CD14-positive monocyte (primary cell): Measurements from ENCODE around the gene TBL1XR1. TPM values are rescaled to one million over a fixed set of nuclear protein-coding genes. Genes with fewer than 3 reads are reported as not detected.

Source experiments
- DNase-seq, 3 donors: peaks; one replicate each; pipeline ENCODE4 v3.0.0-alpha.2; 2011 to 2022
- H2AFZ ChIP-seq: 2 replicates; pipeline ENCODE4 v1.6.0; 2012; ENCODE audit warnings: mild to moderate bottlenecking, low read depth, low read length, inconsistent platforms; ENCODE audit not compliant: insufficient read depth, poor library complexity, severe bottlenecking
- H3K27ac ChIP-seq, 2 donors: 1 replicate in 1 of 2; 2 replicates in 1 of 2; pipeline ENCODE4 v1.5.1; 2012 to 2013; ENCODE audit warnings: low read length in 2 of 2, control low read depth in 1 of 2, inconsistent platforms in 1 of 2, low read depth in 1 of 2, mild to moderate bottlenecking in 1 of 2
- H3K27me3 ChIP-seq, 2 donors: one replicate each; pipeline versions ENCODE4 v1.6.0 to v1.6.1; 2011 to 2013; ENCODE audit warnings: low read length in 2 of 2; ENCODE audit not compliant: control insufficient read depth in 2 of 2, insufficient read depth in 2 of 2
- H3K36me3 ChIP-seq, 2 donors: replicated peaks in 1 of 2; 1 replicate in 1 of 2; 2 replicates in 1 of 2; pipeline versions ENCODE4 v1.5.1 to v1.6.1; 2012 to 2013; ENCODE audit warnings: low read length in 2 of 2, control low read depth in 1 of 2, inconsistent platforms in 1 of 2, mild to moderate bottlenecking in 1 of 2; ENCODE audit not compliant: insufficient read depth in 2 of 2, control insufficient read depth in 1 of 2
- H3K4me1 ChIP-seq, 2 donors: 1 replicate in 1 of 2; 2 replicates in 1 of 2; pipeline versions ENCODE4 v1.5.1 to v1.6.1; 2012 to 2013; ENCODE audit warnings: low read length in 2 of 2, control low read depth in 1 of 2, inconsistent platforms in 1 of 2, mild to moderate bottlenecking in 1 of 2, moderate library complexity in 1 of 2; ENCODE audit not compliant: insufficient read depth in 2 of 2, control insufficient read depth in 1 of 2
- H3K4me2 ChIP-seq: replicated peaks from 2 replicates; pipeline ENCODE3; 2012; ENCODE audit warnings: low read length, moderate library complexity, mild to moderate bottlenecking; ENCODE audit not compliant: poor library complexity, severe bottlenecking; ENCODE audit errors: extremely low read depth
- H3K4me3 ChIP-seq, 3 experiments: fragments of 200-600 bp in 1 of 3; sonication (generic) in 1 of 3; replicated peaks in 1 of 3; 1 replicate in 2 of 3; 2 replicates in 1 of 3; pipeline ENCODE4 v1.5.1; 2011 to 2013; ENCODE audit warnings: low read length in 3 of 3, mild to moderate bottlenecking in 3 of 3, control low read depth in 2 of 3, low read depth in 2 of 3, inconsistent platforms in 1 of 3, moderate library complexity in 1 of 3
- H3K79me2 ChIP-seq: 2 replicates; pipeline ENCODE4 v1.6.0; 2012; ENCODE audit warnings: mild to moderate bottlenecking, control low read depth, inconsistent platforms, low read length, moderate library complexity; ENCODE audit not compliant: insufficient read depth
- H3K9ac ChIP-seq: 2 replicates; pipeline ENCODE4 v1.6.0; 2017; ENCODE audit warnings: low read length, mild to moderate bottlenecking; ENCODE audit not compliant: insufficient read depth, poor library complexity, severe bottlenecking
- H3K9me3 ChIP-seq, 2 donors: replicated peaks in 1 of 2; 1 replicate in 1 of 2; 2 replicates in 1 of 2; pipeline versions ENCODE4 v1.5.1 to v1.6.1; 2012 to 2013; ENCODE audit warnings: low read length in 2 of 2, control low read depth in 1 of 2; ENCODE audit not compliant: control insufficient read depth in 1 of 2, insufficient read depth in 1 of 2
- H4K20me1 ChIP-seq: 2 replicates; pipeline ENCODE4 v1.6.0; 2012; ENCODE audit warnings: mild to moderate bottlenecking, low read length, control low read depth, moderate library complexity; ENCODE audit not compliant: insufficient read depth
- H3K27ac Mint-ChIP-seq, 7 donors: one replicate each; pipeline ENCODE4 v1.8.0; 2020; ENCODE audit warnings: mild to moderate bottlenecking in 7 of 7, mixed read lengths in 7 of 7, moderate library complexity in 6 of 7, inconsistent platforms in 2 of 7
- H3K27me3 Mint-ChIP-seq, 3 donors: one replicate each; pipeline ENCODE4 v1.8.0; 2021 to 2022; ENCODE audit warnings: low read depth in 3 of 3, mild to moderate bottlenecking in 3 of 3, mixed read lengths in 3 of 3, moderate library complexity in 3 of 3, inconsistent platforms in 1 of 3
- H3K36me3 Mint-ChIP-seq, 2 donors: one replicate each; pipeline ENCODE4 v1.8.0; 2020; ENCODE audit warnings: mixed read lengths in 2 of 2, inconsistent platforms in 1 of 2, mild to moderate bottlenecking in 1 of 2
- H3K4me1 Mint-ChIP-seq: one replicate; pipeline ENCODE4 v1.8.0; 2020; ENCODE audit warnings: mild to moderate bottlenecking, mixed read lengths
- H3K4me3 Mint-ChIP-seq, 2 donors: one replicate each; pipeline ENCODE4 v1.8.0; 2020; ENCODE audit warnings: mild to moderate bottlenecking in 2 of 2, mixed read lengths in 2 of 2, moderate library complexity in 1 of 2
- H3K9me3 Mint-ChIP-seq, 7 donors: one replicate each; pipeline ENCODE4 v1.8.0; 2020 to 2022; ENCODE audit warnings: mixed read lengths in 7 of 7, mild to moderate bottlenecking in 6 of 7, moderate library complexity in 6 of 7, inconsistent platforms in 2 of 7
- CTCF ChIP-seq: fragments of 200-600 bp; IDR thresholded peaks from one replicate; pipeline ENCODE4 v1.8.0; 2022; ENCODE audit warnings: antibody characterized with exemption, mild to moderate bottlenecking
- WGBS: methylation state at CpG from one replicate; pipeline ENCODE4 v1.1.5; 2013; ENCODE audit warnings: missing lambda C conversion rate; ENCODE audit not compliant: insufficient coverage; 5-methylcytosine and 5-hydroxymethylcytosine counted together
- intact Hi-C, 2 donors: fragments of 100-400 bp; cut with micrococcal nuclease; formaldehyde crosslinking; loops; one replicate each; pipeline versions ENCODE4 v1.15.0 to v1.15.1; 2023
- polyA plus RNA-seq, 3 donors: library from polyadenylated mRNA; depleted of rRNA in 1 of 3; unstranded in 2 of 3; stranded (reverse) in 1 of 3; fragments of 300-500 nt in 2 of 3; fragments of >200 nt in 1 of 3; fragmentation: Illumina TruSeq in 2 of 3; gene quantifications; 1 replicate in 2 of 3; 2 replicates in 1 of 3; pipeline ENCODE4 v1.2.3, GENCODE V29; 2012 to 2021

Gene TBL1XR1
- polyA plus RNA-seq, 3 donors = 10.2 to 20.4 (median 18.3) TPM

- Histone ChIP-seq H4K20me1 (no peaks in the 10 kb centered on the region), H3K27ac (no peak overlapping the region), H3K9ac (no peak overlapping the region), H3K4me3 (no peak overlapping the region), H3K36me3 (no peaks in the 10 kb centered on the region), H3K4me1 (peaks cover 0 to 3% of the 10 kb centered on the region in 2 donors), H2AFZ (no peak overlapping the region), H3K79me2 (no peaks in the 10 kb centered on the region), H3K27me3 (no peaks in the 10 kb centered on the region), H3K9me3 (no peaks in the 10 kb centered on the region), H3K4me2 (no peak overlapping the region)
- H3K27ac Mint-ChIP-seq = no peak overlapping the region
- H3K9me3 Mint-ChIP-seq = peaks cover 0 to 4% (median 0%) of the 10 kb centered on the region in 7 donors
- H3K4me3 Mint-ChIP-seq = no peak overlapping the region
- H3K36me3 Mint-ChIP-seq = no peaks in the 10 kb centered on the region
- H3K27me3 Mint-ChIP-seq = peaks cover 0 to 3% (median 0%) of the 10 kb centered on the region in 3 donors
- DNase-seq = no peak
- intact Hi-C loops = no loop called here
- H3K4me1 Mint-ChIP-seq = peaks cover 13% of the 10 kb centered on the region
- TF ChIP-seq CTCF = no peak
- WGBS = 100% methylated on average over 1 of the region's 4 CpGs
Measured at GRCh38 chr3:176974279-176974678, 223.0 kb downstream of the TBL1XR1 start.

- no peaks in the 10 kb centered on the region for H3K27me3 Mint-ChIP-seq
- no peak overlapping the region for H3K4me3 Mint-ChIP-seq
- peaks cover 0 to 2% (median 0%) of the 10 kb centered on the region in 7 donors for H3K9me3 Mint-ChIP-seq
- Histone ChIP-seq H3K4me1 (peaks cover 0 to 4% of the 10 kb centered on the region in 2 donors), H3K9ac (no peak overlapping the region), H3K9me3 (no peaks in the 10 kb centered on the region), H3K79me2 (no peaks in the 10 kb centered on the region), H3K4me3 (no peak overlapping the region), H3K4me2 (no peak overlapping the region), H2AFZ (no peak overlapping the region), H3K27me3 (no peaks in the 10 kb centered on the region), H3K36me3 (no peaks in the 10 kb centered on the region), H3K27ac (no peak overlapping the region), H4K20me1 (no peaks in the 10 kb centered on the region)
- intact Hi-C loops = no loop called here
- H3K4me1 Mint-ChIP-seq = peaks cover 14% of the 10 kb centered on the region
- no peak overlapping the region for H3K27ac Mint-ChIP-seq
- WGBS = 100% methylated on average over 1 of the region's 5 CpGs
- H3K36me3 Mint-ChIP-seq = no peaks in the 10 kb centered on the region
- DNase-seq = no peak
- no peak for TF ChIP-seq CTCF
Measured at GRCh38 chr3:176971613-176972174, 225.6 kb downstream of the TBL1XR1 start.
